Measurements from ENCODE around the gene NFKBIB. TPM values are rescaled to one million over a fixed set of nuclear protein-coding genes. Genes with fewer than 3 reads are reported as not detected.
A peak's percentile ranks its signal among the peaks of the same experiment; 100 is the strongest.

NFKBIB gene
- polyA plus RNA-seq, 1 of the 3 experiments (the other 2 are of a cell fraction) = 31.8 TPM

DNA sequence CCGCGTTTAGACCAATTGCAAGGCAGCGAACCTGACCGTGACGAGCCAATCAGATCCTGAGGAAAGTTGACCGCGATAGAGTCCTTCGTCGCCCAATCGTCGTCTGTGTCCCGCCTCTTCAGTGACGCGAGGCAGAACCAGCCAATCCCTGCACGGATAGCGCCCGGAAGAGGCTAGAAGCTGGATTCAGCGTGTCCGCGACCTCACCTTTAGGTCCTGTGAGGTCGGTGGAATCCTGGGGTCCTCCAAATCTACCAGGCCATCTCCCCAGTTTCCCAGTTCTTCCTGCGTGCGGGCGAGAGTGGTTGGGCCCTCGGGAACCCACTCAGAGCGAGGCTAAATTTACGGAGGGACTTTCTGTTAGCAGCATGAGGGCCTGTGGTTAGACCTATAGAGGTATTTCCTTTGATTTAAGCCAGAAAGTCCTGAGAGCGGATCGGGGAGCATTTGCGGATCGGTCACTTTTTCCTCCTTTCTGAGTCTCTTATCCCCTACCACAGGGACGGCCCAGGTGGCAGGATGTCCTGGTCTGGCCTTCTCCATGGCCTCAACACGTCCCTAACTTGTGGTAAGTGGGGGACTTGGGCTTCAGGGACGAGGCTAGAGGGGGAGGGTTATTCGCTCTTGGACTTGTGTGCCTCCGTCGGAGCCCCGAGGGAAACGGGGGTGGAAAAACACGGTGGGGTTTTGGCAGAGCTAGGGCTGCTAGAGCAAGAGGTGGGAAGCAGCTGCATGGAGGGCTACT is 31.2 kb downstream of the NFKBIB start, which contains the start of gene MRPS12 (continued):
- TF ChIP-seq, protein P1, sequence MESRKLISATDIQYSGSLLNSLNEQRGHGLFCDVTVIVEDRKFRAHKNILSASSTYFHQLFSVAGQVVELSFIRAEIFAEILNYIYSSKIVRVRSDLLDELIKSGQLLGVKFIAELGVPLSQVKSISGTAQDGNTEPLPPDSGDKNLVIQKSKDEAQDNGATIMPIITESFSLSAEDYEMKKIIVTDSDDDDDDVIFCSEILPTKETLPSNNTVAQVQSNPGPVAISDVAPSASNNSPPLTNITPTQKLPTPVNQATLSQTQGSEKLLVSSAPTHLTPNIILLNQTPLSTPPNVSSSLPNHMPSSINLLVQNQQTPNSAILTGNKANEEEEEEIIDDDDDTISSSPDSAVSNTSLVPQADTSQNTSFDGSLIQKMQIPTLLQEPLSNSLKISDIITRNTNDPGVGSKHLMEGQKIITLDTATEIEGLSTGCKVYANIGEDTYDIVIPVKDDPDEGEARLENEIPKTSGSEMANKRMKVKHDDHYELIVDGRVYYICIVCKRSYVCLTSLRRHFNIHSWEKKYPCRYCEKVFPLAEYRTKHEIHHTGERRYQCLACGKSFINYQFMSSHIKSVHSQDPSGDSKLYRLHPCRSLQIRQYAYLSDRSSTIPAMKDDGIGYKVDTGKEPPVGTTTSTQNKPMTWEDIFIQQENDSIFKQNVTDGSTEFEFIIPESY (IDR thresholded peaks at IDR 0.05; ENCODE audit: borderline replicate concordance, low read depth) = no peak
- TF ChIP-seq POLR2AphosphoS5 (IDR thresholded peaks at IDR 0.05; ENCODE audit: low read depth, low read length) (peak; percentile 80), TEAD4 (IDR thresholded peaks at IDR 0.05; ENCODE audit: borderline replicate concordance, insufficient read depth) (no peak), FOXM1 (IDR thresholded peaks at IDR 0.05; ENCODE audit: low read depth) (no peak), JUND (IDR thresholded peaks at IDR 0.05) (no peak), RXRA (IDR thresholded peaks at IDR 0.05; ENCODE audit: borderline replicate concordance, low read depth) (no peak), RAD21 (IDR thresholded peaks at IDR 0.05; ENCODE audit: low read length) (no peak), TCF12 (IDR thresholded peaks at IDR 0.05) (no peak), MXI1 (IDR thresholded peaks at IDR 0.05; ENCODE audit: low read depth, low read length) (peak; percentile 92), NFIC (IDR thresholded peaks at IDR 0.05; ENCODE audit: borderline replicate concordance) (no peak), EP300 (IDR thresholded peaks at IDR 0.05; ENCODE audit: borderline replicate concordance in 1 of 2, low read depth in 1 of 2, low read length in 1 of 2) (no peak), YY1 (IDR thresholded peaks at IDR 0.05; ENCODE audit: low read depth) (no peak), GATA2 (CRISPR knock-in tag; IDR thresholded peaks at IDR 0.05) (no peak), ELF1 (IDR thresholded peaks at IDR 0.05) (peak; percentile 84), TAF1 (IDR thresholded peaks at IDR 0.05; ENCODE audit: borderline replicate concordance, low read depth, low read length) (no peak), MEF2A (IDR thresholded peaks at IDR 0.05; ENCODE audit: borderline replicate concordance, low read depth) (no peak), GABPA (IDR thresholded peaks at IDR 0.05; ENCODE audit: low read depth) (peak; percentile 76), RCOR1 (IDR thresholded peaks at IDR 0.05; ENCODE audit: low read length) (0 out of 2 replicates have a peak, but pooled peaks have one; percentile 19), SIN3A (IDR thresholded peaks at IDR 0.05; ENCODE audit: borderline replicate concordance, low read depth, low read length) (peak; percentile 64; the same call in 1 of the 2 replicates)
- TF ChIP-seq, protein P2, sequence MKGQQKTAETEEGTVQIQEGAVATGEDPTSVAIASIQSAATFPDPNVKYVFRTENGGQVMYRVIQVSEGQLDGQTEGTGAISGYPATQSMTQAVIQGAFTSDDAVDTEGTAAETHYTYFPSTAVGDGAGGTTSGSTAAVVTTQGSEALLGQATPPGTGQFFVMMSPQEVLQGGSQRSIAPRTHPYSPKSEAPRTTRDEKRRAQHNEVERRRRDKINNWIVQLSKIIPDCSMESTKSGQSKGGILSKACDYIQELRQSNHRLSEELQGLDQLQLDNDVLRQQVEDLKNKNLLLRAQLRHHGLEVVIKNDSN (IDR thresholded peaks at IDR 0.05; ENCODE audit: borderline replicate concordance, low read depth) = peak; percentile 39; the same call in 1 of the 2 replicates
- TF ChIP-seq, protein P3, sequence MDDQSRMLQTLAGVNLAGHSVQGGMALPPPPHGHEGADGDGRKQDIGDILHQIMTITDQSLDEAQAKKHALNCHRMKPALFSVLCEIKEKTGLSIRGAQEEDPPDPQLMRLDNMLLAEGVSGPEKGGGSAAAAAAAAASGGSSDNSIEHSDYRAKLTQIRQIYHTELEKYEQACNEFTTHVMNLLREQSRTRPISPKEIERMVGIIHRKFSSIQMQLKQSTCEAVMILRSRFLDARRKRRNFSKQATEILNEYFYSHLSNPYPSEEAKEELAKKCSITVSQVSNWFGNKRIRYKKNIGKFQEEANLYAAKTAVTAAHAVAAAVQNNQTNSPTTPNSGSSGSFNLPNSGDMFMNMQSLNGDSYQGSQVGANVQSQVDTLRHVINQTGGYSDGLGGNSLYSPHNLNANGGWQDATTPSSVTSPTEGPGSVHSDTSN (IDR thresholded peaks at IDR 0.05) = peak; percentile 85
